T-cell (primary cell): ENCODE data around the gene GRIK4. TPM values are rescaled to one million over a fixed set of nuclear protein-coding genes. Genes with fewer than 3 reads are reported as not detected.

Experiments
- ATAC-seq, 4 experiments: fragments of 200-7000 bp in 3 of 4; fragments of 150-1000 bp in 1 of 4; cut with Tn5 transposase; replicated peaks in 1 of 4; 1 replicate in 3 of 4; 2 replicates in 1 of 4; pipeline ENCODE4 v1.10.0; 2021; ENCODE audit warnings: moderate library complexity in 3 of 4, mild to moderate bottlenecking in 2 of 4, moderate number of reproducible peaks in 1 of 4
- CTCF ChIA-PET, 2 donors: fragments of 300-600 bp; sonication (Branson Sonifier 250); formaldehyde crosslinking; loops; one replicate each; lab custom pipeline; 2022; ENCODE audit warnings: antibody characterized with exemption in 2 of 2; lab: Charles Lee
- POLR2A ChIA-PET, 2 donors: fragments of 300-600 bp; sonication (Branson Sonifier 250); formaldehyde crosslinking; loops; one replicate each; lab custom pipeline; 2022; ENCODE audit warnings: antibody characterized with exemption in 2 of 2; lab: Charles Lee
- DNase-seq, 35 experiments: peaks; one replicate each; pipeline versions ENCODE4 v3.0.0 to v3.0.0-alpha.2; 2013 to 2023
- H3K27ac ChIP-seq: one replicate; pipeline ENCODE4 v1.5.1; 2013; ENCODE audit warnings: low read length
- H3K27me3 ChIP-seq, 2 experiments: replicated peaks in 1 of 2; 1 replicate in 1 of 2; 2 replicates in 1 of 2; pipeline versions ENCODE4 v1.6.1 to v1.7.0; 2013; ENCODE audit warnings: low read length in 1 of 2, mixed read lengths in 1 of 2; ENCODE audit not compliant: control insufficient read depth in 2 of 2, insufficient read depth in 2 of 2; ENCODE audit errors: extremely low read depth in 1 of 2
- H3K36me3 ChIP-seq, 2 donors: 1 replicate in 1 of 2; 2 replicates in 1 of 2; pipeline versions ENCODE4 v1.6.1 to v1.7.0; 2013; ENCODE audit warnings: low read length in 1 of 2; ENCODE audit not compliant: control insufficient read depth in 2 of 2, insufficient read depth in 1 of 2; ENCODE audit errors: extremely low read depth in 1 of 2
- H3K4me1 ChIP-seq, 2 experiments: 1 replicate in 1 of 2; 2 replicates in 1 of 2; pipeline versions ENCODE4 v1.6.1 to v1.7.0; 2013; ENCODE audit warnings: low read length in 2 of 2, mixed read lengths in 1 of 2; ENCODE audit not compliant: insufficient read depth in 2 of 2, control insufficient read depth in 1 of 2; ENCODE audit errors: extremely low read depth in 1 of 2
- H3K4me3 ChIP-seq, 2 donors: 1 replicate in 1 of 2; 2 replicates in 1 of 2; pipeline versions ENCODE4 v1.5.1 to v1.7.0; 2013; ENCODE audit warnings: mild to moderate bottlenecking in 2 of 2, low read length in 1 of 2, moderate library complexity in 1 of 2; ENCODE audit not compliant: control insufficient read depth in 1 of 2; ENCODE audit errors: extremely low read depth in 1 of 2
- H3K9me3 ChIP-seq: 2 replicates; pipeline ENCODE4 v1.7.0; 2013
- H3K27ac Mint-ChIP-seq, 2 donors: one replicate each; pipeline ENCODE4 v1.8.0; 2020 to 2021; ENCODE audit warnings: mild to moderate bottlenecking in 2 of 2, mixed read lengths in 2 of 2
- H3K27me3 Mint-ChIP-seq, 2 donors: one replicate each; pipeline ENCODE4 v1.8.0; 2021 to 2022; ENCODE audit warnings: mixed read lengths in 2 of 2
- H3K36me3 Mint-ChIP-seq: one replicate; pipeline ENCODE4 v1.8.0; 2021; ENCODE audit warnings: mixed read lengths
- H3K4me1 Mint-ChIP-seq, 3 donors: one replicate each; pipeline ENCODE4 v1.8.0; 2020 to 2022; ENCODE audit warnings: mixed read lengths in 3 of 3, mild to moderate bottlenecking in 1 of 3
- H3K4me3 Mint-ChIP-seq, 3 donors: one replicate each; pipeline ENCODE4 v1.8.0; 2020 to 2022; ENCODE audit warnings: mild to moderate bottlenecking in 3 of 3, mixed read lengths in 3 of 3, moderate library complexity in 3 of 3
- H3K9me3 Mint-ChIP-seq, 3 donors: one replicate each; pipeline ENCODE4 v1.8.0; 2020 to 2022; ENCODE audit warnings: mixed read lengths in 3 of 3
- WGBS: methylation state at CpG from one replicate; pipeline ENCODE4 v1.1.5; 2013; ENCODE audit warnings: missing lambda C conversion rate; ENCODE audit not compliant: insufficient coverage; 5-methylcytosine and 5-hydroxymethylcytosine counted together
- total RNA-seq, 35 experiments: library from RNA in 6 of 35; stranded (reverse) in 6 of 35; fragments of 120-200 nt in 1 of 35; gene quantifications; one replicate each; pipeline versions ENCODE4 v1.2.1 to v1.2.4 and lab custom pipeline; 2013 to 2026

The GRIK4 gene
- total RNA-seq, 5 donors from 2014 or later (not counting 1 experiment from before 2014, with no cell fraction given), result 0.09 TPM; not detected in 4

GRCh38 chr11:120909676-120910416, 398.3 kb downstream of the GRIK4 start:
- H3K9me3 ChIP-seq, result no peaks in the 10 kb centered on the region
- ATAC-seq, result no peak
- Mint-ChIP-seq H3K4me3 (no peak overlapping the region), H3K9me3 (no peaks in the 10 kb centered on the region), H3K27ac (no peak overlapping the region), H3K27me3 (peaks cover 18 to 27% of the 10 kb centered on the region in 2 donors), H3K36me3 (no peaks in the 10 kb centered on the region), H3K4me1 (no peaks in the 10 kb centered on the region)
- no peak overlapping the region for H3K27ac ChIP-seq
- H3K4me1 ChIP-seq, result no peaks in the 10 kb centered on the region
- H3K27me3 ChIP-seq, result peaks cover 0 to 3% of the 10 kb centered on the region in 2 experiments
- H3K36me3 ChIP-seq, result no peaks in the 10 kb centered on the region
- WGBS, result 82% methylated on average over 3 of the region's 5 CpGs
- DNase-seq, result no peak
- POLR2A ChIA-PET, result no interaction called here
- no peak overlapping the region for H3K4me3 ChIP-seq
- CTCF ChIA-PET, result no interaction called here

DNA sequence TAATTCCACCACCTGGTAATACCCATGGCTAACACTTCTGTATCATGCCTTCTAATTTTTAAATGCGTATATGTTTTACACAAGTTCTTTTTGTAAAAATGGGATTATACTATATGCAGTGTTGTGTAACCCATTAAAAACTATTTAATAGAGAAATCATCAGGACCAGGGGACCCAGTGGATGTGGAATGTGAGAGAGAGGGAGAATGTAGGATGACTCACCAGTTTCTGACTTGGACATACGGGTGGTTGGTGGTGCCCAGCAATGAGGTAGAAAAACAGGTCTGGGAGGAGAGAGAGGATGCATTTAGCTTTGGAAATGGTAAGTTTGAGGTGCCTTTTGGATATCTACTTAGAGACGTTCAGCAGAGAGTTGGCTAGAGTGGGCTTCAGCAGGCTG, 400.4 kb downstream of the GRIK4 start:
- no peak overlapping the region for H3K4me3 Mint-ChIP-seq
- peaks cover 0 to 8% of the 10 kb centered on the region in 2 experiments for H3K27me3 ChIP-seq
- 92% methylated on average over 2 of the region's 3 CpGs for WGBS

GRCh38 chr11:120912504-120912903, 401.0 kb downstream of the GRIK4 start:
- 47% methylated on average over 5 of the region's 5 CpGs for whole genome bisulfite sequencing
- ATAC-seq (no peak), DNase-seq (no peak)
- no peaks in the 10 kb centered on the region for H3K9me3 Mint-ChIP-seq
- no peak overlapping the region for H3K27ac ChIP-seq
- no peaks in the 10 kb centered on the region for H3K36me3 Mint-ChIP-seq
- H3K27me3 Mint-ChIP-seq, result peaks cover 14 to 28% of the 10 kb centered on the region in 2 donors
- no peak overlapping the region for H3K4me3 Mint-ChIP-seq
- ChIA-PET POLR2A (no interaction called here), CTCF (no interaction called here)
- H3K4me1 ChIP-seq, result no peaks in the 10 kb centered on the region
- H3K27ac Mint-ChIP-seq, result no peak overlapping the region
- H3K4me3 ChIP-seq, result no peak overlapping the region
- no peaks in the 10 kb centered on the region for H3K4me1 Mint-ChIP-seq
- no peaks in the 10 kb centered on the region for H3K36me3 ChIP-seq
- H3K27me3 ChIP-seq, result peaks cover 0 to 8% of the 10 kb centered on the region in 2 experiments
- H3K9me3 ChIP-seq, result no peaks in the 10 kb centered on the region

More for the DNA sequence above, 400.4 kb downstream of the GRIK4 start:
- Histone ChIP-seq H3K4me3 (no peak overlapping the region), H3K4me1 (no peaks in the 10 kb centered on the region), H3K36me3 (no peaks in the 10 kb centered on the region), H3K27ac (no peak overlapping the region), H3K9me3 (no peaks in the 10 kb centered on the region)
- Mint-ChIP-seq H3K27me3 (peaks cover 14 to 28% of the 10 kb centered on the region in 2 donors), H3K36me3 (no peaks in the 10 kb centered on the region), H3K9me3 (no peaks in the 10 kb centered on the region), H3K27ac (no peak overlapping the region), H3K4me1 (no peaks in the 10 kb centered on the region)
- ChIA-PET CTCF (no interaction called here), POLR2A (no interaction called here)
- ATAC-seq, result no peak
- no peak for DNase-seq

DNA sequence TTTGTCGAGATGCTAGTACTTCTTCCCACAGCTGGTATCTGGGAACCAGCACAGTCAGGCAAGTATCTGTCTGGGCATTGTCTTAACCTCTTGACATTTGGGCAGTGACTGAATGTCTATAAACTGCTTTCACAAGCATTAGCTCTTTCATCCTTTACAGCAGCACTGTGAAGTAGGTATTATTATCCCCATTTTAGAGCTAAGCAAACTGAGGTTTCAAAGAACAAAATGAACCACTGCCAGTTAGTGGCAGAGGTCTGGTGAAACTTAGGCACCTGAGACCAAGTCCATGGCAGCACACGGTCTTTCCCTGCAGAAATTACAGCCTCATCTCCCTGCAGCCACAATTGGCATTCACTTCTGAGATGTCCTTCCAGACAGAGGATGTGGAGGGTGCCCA, 401.4 kb downstream of the GRIK4 start:
- H3K4me1 ChIP-seq, result no peaks in the 10 kb centered on the region
- H3K4me3 ChIP-seq, result no peak overlapping the region
- no peak overlapping the region for H3K27ac ChIP-seq
- CTCF ChIA-PET, result interaction anchor here (0.6 to 0.8 kb wide), 2 partner anchors 23 to 1289 kb away, joined by 3 to 7 read pairs; no protein-coding TSS in a partner anchor
- POLR2A ChIA-PET, result no interaction called here
- DNase-seq, result no peak
- no peaks in the 10 kb centered on the region for H3K36me3 ChIP-seq
- WGBS, result 76% methylated on average over 2 of the region's 2 CpGs
- Mint-ChIP-seq H3K27ac (no peak overlapping the region), H3K4me1 (no peaks in the 10 kb centered on the region), H3K9me3 (no peaks in the 10 kb centered on the region), H3K36me3 (no peaks in the 10 kb centered on the region), H3K4me3 (no peak overlapping the region), H3K27me3 (peaks cover 14 to 28% of the 10 kb centered on the region in 2 donors)
- no peaks in the 10 kb centered on the region for H3K9me3 ChIP-seq
- no peak for ATAC-seq
- H3K27me3 ChIP-seq, result peaks cover 1 to 8% of the 10 kb centered on the region in 2 experiments

- POLR2A ChIA-PET, result no interaction called here
- H3K4me3 ChIP-seq, result no peak overlapping the region
- H3K27me3 ChIP-seq, result peaks cover 2 to 8% of the 10 kb centered on the region in 2 experiments
- no peak overlapping the region for H3K27ac ChIP-seq
- Mint-ChIP-seq H3K4me1 (no peaks in the 10 kb centered on the region), H3K9me3 (no peaks in the 10 kb centered on the region), H3K4me3 (no peak overlapping the region), H3K27me3 (peaks cover 14 to 28% of the 10 kb centered on the region in 2 donors), H3K27ac (no peak overlapping the region), H3K36me3 (no peaks in the 10 kb centered on the region)
- DNase-seq (no peak), ATAC-seq (no peak)
- no CpG with 5 or more reads among the region's 5 CpGs for WGBS
- no peaks in the 10 kb centered on the region for H3K9me3 ChIP-seq
- H3K36me3 ChIP-seq, result no peaks in the 10 kb centered on the region
- no peaks in the 10 kb centered on the region for H3K4me1 ChIP-seq
- CTCF ChIA-PET, result no interaction called here
Observed at GRCh38 chr11:120914021-120914420, 402.5 kb downstream of the GRIK4 start.

GRCh38 chr11:120914601-120915000, 403.1 kb downstream of the GRIK4 start:
- Mint-ChIP-seq H3K9me3 (no peaks in the 10 kb centered on the region), H3K27me3 (peaks cover 14 to 25% of the 10 kb centered on the region in 2 donors), H3K27ac (no peak overlapping the region), H3K4me1 (no peaks in the 10 kb centered on the region), H3K4me3 (no peak overlapping the region), H3K36me3 (no peaks in the 10 kb centered on the region)
- Histone ChIP-seq H3K27me3 (peaks cover 2 to 8% of the 10 kb centered on the region in 2 experiments), H3K4me3 (no peak overlapping the region), H3K27ac (no peak overlapping the region), H3K36me3 (no peaks in the 10 kb centered on the region), H3K4me1 (no peaks in the 10 kb centered on the region), H3K9me3 (no peaks in the 10 kb centered on the region)
- no peak for DNase-seq
- WGBS, result 80% methylated on average over 4 of the region's 4 CpGs
- no peak for ATAC-seq
- CTCF ChIA-PET, result no interaction called here
- POLR2A ChIA-PET, result no interaction called here
